H1 (cell line): Measurements from ENCODE around the gene KLF7. TPM values are rescaled to one million over a fixed set of nuclear protein-coding genes. Genes with fewer than 3 reads are reported as not detected.

Source experiments
- CEBPB ChIP-seq: IDR thresholded peaks from 2 replicates; pipeline ENCODE4 v1.6.1; 2012; ENCODE audit warnings: low read depth, low read length
- CHD1 ChIP-seq: IDR thresholded peaks from 2 replicates; pipeline ENCODE4 v1.6.1; 2012; ENCODE audit warnings: low read depth, low read length, improper control_type of control experiment
- SAP30 ChIP-seq: fragments of 300-600 bp; sonication (generic); IDR thresholded peaks from 2 replicates; pipeline ENCODE4 v1.7.1; 2012; ENCODE audit warnings: low read length, moderate library complexity, mild to moderate bottlenecking, inconsistent platforms; ENCODE audit not compliant: insufficient read depth, insufficient replicate concordance
- SIX5 ChIP-seq: IDR thresholded peaks from 2 replicates; pipeline ENCODE4 v1.6.1; 2011; ENCODE audit warnings: mild to moderate bottlenecking, low read depth, low read length
- polyA plus RNA-seq, 7 experiments: library from polyadenylated mRNA; depleted of rRNA in 3 of 7; stranded (reverse) in 5 of 7; unstranded in 2 of 7; fragments of >200 nt in 5 of 7; fragments of 200-250 nt in 2 of 7; gene quantifications; 1 replicate in 5 of 7; 2 replicates in 1 of 7; 4 replicates in 1 of 7; pipeline versions ENCODE4 v1.2.1 to v1.2.3, GENCODE V29; 2011 to 2013; ENCODE audit warnings: missing spikeins in 2 of 7, mixed read lengths in 2 of 7
- total RNA-seq: library from RNA; stranded (reverse); fragmentation: NEBNext Ultra II Directional; extraction: Animal tissue kit (Norgen Biotek cat#: 25700); gene quantifications from 2 replicates; pipeline ENCODE4 v1.2.1, GENCODE V29; 2021
- TF ChIP-seq, protein P1 (sequence below): fragments of 300-600 bp; sonication (generic); IDR thresholded peaks from 2 replicates; pipeline ENCODE4 v1.7.1; 2012; ENCODE audit warnings: low read length, moderate library complexity, mild to moderate bottlenecking, inconsistent platforms; ENCODE audit not compliant: insufficient replicate concordance

Gene KLF7
- total and polyA plus RNA-seq, 2 of the 8 experiments (the other 6 are each of a cell fraction or from before 2014, with no cell fraction given) = 9.6 to 23.3 TPM

DNA sequence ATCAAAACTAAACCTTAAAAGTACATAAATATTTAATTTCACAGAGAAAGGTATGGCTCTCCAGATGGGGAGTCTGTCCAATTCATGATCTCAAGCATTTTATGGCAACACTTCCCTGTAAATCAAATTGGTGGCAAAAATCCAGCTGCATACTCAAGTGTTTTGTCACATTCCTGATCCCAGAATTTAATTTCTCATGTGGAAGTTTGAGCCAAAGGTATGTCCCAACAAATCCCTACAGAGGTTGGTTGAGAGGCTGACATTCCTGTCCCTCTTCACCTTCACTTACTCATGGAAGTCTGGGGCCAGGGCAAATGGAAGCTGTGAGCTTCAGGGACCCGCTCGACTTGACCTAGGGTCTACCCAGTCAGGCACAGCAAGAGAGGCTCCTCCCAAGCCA is 17.7 kb downstream of the KLF7 start (continued):
- TF ChIP-seq SAP30 = no peak
- TF ChIP-seq CEBPB = no peak
- TF ChIP-seq, protein P1, sequence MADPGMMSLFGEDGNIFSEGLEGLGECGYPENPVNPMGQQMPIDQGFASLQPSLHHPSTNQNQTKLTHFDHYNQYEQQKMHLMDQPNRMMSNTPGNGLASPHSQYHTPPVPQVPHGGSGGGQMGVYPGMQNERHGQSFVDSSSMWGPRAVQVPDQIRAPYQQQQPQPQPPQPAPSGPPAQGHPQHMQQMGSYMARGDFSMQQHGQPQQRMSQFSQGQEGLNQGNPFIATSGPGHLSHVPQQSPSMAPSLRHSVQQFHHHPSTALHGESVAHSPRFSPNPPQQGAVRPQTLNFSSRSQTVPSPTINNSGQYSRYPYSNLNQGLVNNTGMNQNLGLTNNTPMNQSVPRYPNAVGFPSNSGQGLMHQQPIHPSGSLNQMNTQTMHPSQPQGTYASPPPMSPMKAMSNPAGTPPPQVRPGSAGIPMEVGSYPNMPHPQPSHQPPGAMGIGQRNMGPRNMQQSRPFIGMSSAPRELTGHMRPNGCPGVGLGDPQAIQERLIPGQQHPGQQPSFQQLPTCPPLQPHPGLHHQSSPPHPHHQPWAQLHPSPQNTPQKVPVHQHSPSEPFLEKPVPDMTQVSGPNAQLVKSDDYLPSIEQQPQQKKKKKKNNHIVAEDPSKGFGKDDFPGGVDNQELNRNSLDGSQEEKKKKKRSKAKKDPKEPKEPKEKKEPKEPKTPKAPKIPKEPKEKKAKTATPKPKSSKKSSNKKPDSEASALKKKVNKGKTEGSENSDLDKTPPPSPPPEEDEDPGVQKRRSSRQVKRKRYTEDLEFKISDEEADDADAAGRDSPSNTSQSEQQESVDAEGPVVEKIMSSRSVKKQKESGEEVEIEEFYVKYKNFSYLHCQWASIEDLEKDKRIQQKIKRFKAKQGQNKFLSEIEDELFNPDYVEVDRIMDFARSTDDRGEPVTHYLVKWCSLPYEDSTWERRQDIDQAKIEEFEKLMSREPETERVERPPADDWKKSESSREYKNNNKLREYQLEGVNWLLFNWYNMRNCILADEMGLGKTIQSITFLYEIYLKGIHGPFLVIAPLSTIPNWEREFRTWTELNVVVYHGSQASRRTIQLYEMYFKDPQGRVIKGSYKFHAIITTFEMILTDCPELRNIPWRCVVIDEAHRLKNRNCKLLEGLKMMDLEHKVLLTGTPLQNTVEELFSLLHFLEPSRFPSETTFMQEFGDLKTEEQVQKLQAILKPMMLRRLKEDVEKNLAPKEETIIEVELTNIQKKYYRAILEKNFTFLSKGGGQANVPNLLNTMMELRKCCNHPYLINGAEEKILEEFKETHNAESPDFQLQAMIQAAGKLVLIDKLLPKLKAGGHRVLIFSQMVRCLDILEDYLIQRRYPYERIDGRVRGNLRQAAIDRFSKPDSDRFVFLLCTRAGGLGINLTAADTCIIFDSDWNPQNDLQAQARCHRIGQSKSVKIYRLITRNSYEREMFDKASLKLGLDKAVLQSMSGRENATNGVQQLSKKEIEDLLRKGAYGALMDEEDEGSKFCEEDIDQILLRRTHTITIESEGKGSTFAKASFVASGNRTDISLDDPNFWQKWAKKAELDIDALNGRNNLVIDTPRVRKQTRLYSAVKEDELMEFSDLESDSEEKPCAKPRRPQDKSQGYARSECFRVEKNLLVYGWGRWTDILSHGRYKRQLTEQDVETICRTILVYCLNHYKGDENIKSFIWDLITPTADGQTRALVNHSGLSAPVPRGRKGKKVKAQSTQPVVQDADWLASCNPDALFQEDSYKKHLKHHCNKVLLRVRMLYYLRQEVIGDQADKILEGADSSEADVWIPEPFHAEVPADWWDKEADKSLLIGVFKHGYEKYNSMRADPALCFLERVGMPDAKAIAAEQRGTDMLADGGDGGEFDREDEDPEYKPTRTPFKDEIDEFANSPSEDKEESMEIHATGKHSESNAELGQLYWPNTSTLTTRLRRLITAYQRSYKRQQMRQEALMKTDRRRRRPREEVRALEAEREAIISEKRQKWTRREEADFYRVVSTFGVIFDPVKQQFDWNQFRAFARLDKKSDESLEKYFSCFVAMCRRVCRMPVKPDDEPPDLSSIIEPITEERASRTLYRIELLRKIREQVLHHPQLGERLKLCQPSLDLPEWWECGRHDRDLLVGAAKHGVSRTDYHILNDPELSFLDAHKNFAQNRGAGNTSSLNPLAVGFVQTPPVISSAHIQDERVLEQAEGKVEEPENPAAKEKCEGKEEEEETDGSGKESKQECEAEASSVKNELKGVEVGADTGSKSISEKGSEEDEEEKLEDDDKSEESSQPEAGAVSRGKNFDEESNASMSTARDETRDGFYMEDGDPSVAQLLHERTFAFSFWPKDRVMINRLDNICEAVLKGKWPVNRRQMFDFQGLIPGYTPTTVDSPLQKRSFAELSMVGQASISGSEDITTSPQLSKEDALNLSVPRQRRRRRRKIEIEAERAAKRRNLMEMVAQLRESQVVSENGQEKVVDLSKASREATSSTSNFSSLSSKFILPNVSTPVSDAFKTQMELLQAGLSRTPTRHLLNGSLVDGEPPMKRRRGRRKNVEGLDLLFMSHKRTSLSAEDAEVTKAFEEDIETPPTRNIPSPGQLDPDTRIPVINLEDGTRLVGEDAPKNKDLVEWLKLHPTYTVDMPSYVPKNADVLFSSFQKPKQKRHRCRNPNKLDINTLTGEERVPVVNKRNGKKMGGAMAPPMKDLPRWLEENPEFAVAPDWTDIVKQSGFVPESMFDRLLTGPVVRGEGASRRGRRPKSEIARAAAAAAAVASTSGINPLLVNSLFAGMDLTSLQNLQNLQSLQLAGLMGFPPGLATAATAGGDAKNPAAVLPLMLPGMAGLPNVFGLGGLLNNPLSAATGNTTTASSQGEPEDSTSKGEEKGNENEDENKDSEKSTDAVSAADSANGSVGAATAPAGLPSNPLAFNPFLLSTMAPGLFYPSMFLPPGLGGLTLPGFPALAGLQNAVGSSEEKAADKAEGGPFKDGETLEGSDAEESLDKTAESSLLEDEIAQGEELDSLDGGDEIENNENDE = no peak
- no peak for TF ChIP-seq SIX5
- TF ChIP-seq CHD1 = no peak
